GM19351 (cell line): ENCODE results near the gene MIOX.

ENCODE experiments used
- ATAC-seq: cut with Tn5 transposase; IDR thresholded peaks from one replicate; pipeline ENCODE4 v1.9.1; 2021; ENCODE audit warnings: mild to moderate bottlenecking, moderate library complexity; ENCODE audit not compliant: unreplicated experiment

The MIOX gene

GRCh38 chr22:50471962-50472361 lies 14.7 kb upstream of the MIOX start:
- no peak for ATAC-seq

- no peak for ATAC-seq
Observed at GRCh38 chr22:50473088-50473487, 13.6 kb upstream of the MIOX start.

GRCh38 chr22:50473855-50474671 lies 12.6 kb upstream of the MIOX start:
- ATAC-seq: no peak

GRCh38 chr22:50474710-50475651 lies 11.7 kb upstream of the MIOX start, which contains the start of gene SBF1:
TSS of gene SBF1 (minus strand) at chr22:50475035. CDS start at chr22:50474840, 195 bp downstream.
- ATAC-seq: peak; percentile 64

GRCh38 chr22:50475652-50476002 lies 11.0 kb upstream of the MIOX start:
- no peak for ATAC-seq

GRCh38 chr22:50476868-50477267 lies 9.8 kb upstream of the MIOX start:
- ATAC-seq: no peak

- ATAC-seq: no peak
Observed at GRCh38 chr22:50477923-50478322, 8.7 kb upstream of the MIOX start.

- no peak for ATAC-seq
Observed at GRCh38 chr22:50479721-50480120, 6.9 kb upstream of the MIOX start.

GRCh38 chr22:50481045-50481439 lies 5.6 kb upstream of the MIOX start:
- no peak for ATAC-seq

GRCh38 chr22:50481440-50482106 lies 5.1 kb upstream of the MIOX start, which contains the start of gene ADM2:
TSS of gene ADM2 (plus strand) at chr22:50481543. CDS start at chr22:50481848, 305 bp downstream.
- no peak for ATAC-seq

- no peak for ATAC-seq
Observed at GRCh38 chr22:50482107-50483074, 4.3 kb upstream of the MIOX start.

GRCh38 chr22:50483106-50483505 lies 3.6 kb upstream of the MIOX start:
- no peak for ATAC-seq

GRCh38 chr22:50483556-50483955 lies 3.1 kb upstream of the MIOX start:
- ATAC-seq: no peak

GRCh38 chr22:50483977-50484853 lies 2.4 kb upstream of the MIOX start:
- ATAC-seq: no peak

- ATAC-seq: no peak
Observed at GRCh38 chr22:50485221-50486131, 1.2 kb upstream of the MIOX start.

GRCh38 chr22:50487290-50488005 lies 789 bp downstream of the MIOX start:
- no peak for ATAC-seq

- ATAC-seq: no peak
Observed at GRCh38 chr22:50488006-50488677, 1.5 kb downstream of the MIOX start.
